H1 (cell line): ENCODE measurements around the gene SRRT. TPM values are rescaled to one million over a fixed set of nuclear protein-coding genes. Genes with fewer than 3 reads are reported as not detected.

Experiments used
- CHD1 ChIP-seq: IDR thresholded peaks from 2 replicates; pipeline ENCODE4 v1.6.1; 2012; ENCODE audit warnings: low read depth, low read length, improper control_type of control experiment
- CREB1 ChIP-seq: IDR thresholded peaks from 2 replicates; pipeline ENCODE4 v1.6.1; 2012; ENCODE audit warnings: inconsistent platforms
- JUN ChIP-seq: IDR thresholded peaks from 2 replicates; pipeline ENCODE4 v1.6.1; 2011; ENCODE audit warnings: low read depth, mild to moderate bottlenecking, improper control_type of control experiment, low read length
- TBP ChIP-seq: IDR thresholded peaks from 2 replicates; pipeline ENCODE4 v1.6.1; 2011; ENCODE audit warnings: low read depth, low read length, improper control_type of control experiment
- ZNF274 ChIP-seq: IDR thresholded peaks from 2 replicates; pipeline ENCODE4 v1.7.0; 2012; ENCODE audit warnings: low read length, borderline replicate concordance; ENCODE audit errors: extremely low read depth
- polyA plus RNA-seq, 7 experiments: library from polyadenylated mRNA; depleted of rRNA in 3 of 7; stranded (reverse) in 5 of 7; unstranded in 2 of 7; fragments of >200 nt in 5 of 7; fragments of 200-250 nt in 2 of 7; gene quantifications; 1 replicate in 5 of 7; 2 replicates in 1 of 7; 4 replicates in 1 of 7; pipeline versions ENCODE4 v1.2.1 to v1.2.3, GENCODE V29; 2011 to 2013; ENCODE audit warnings: missing spikeins in 2 of 7, mixed read lengths in 2 of 7
- total RNA-seq: library from RNA; stranded (reverse); fragmentation: NEBNext Ultra II Directional; extraction: Animal tissue kit (Norgen Biotek cat#: 25700); gene quantifications from 2 replicates; pipeline ENCODE4 v1.2.1, GENCODE V29; 2021
- TF ChIP-seq, protein P1 (sequence below): IDR thresholded peaks from 2 replicates; pipeline ENCODE4 v1.6.1; 2012; ENCODE audit warnings: inconsistent platforms

Gene SRRT
- total and polyA plus RNA-seq, 2 of the 8 experiments (the other 6 are each of a cell fraction or from before 2014, with no cell fraction given): 66.7 to 237 TPM

DNA sequence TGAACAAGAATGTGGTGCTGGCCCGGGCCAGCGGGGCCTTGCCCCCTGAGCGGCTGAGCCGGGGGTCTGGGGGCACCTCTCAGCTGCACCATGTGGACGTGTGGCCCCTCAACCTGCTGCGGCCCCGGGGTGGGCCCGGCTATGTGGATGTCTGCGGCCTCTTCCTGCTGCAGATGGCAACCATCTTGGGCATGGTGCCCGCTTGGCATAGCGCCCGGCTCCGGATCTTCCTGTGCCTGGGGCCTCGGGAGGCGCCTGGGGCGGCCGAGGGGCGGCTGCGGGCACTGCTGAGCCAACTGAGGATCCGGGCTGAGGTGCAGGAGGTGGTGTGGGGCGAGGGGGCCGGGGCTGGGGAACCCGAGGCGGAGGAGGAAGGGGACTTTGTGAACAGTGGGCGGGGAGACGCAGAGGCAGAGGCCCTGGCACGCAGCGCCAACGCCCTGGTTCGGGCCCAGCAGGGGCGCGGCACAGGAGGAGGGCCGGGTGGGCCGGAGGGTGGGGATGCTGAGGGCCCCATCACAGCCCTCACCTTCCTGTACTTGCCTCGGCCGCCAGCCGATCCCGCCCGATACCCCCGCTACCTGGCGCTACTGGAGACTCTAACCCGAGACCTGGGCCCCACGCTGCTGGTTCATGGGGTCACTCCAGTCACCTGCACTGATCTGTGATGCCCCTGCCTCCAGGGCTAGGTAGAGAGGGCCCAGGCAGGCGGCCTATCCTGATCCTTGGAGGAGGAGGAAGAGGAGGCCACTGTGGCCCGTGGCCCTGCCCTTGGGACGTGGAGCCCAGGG lies 8.8 kb upstream of the SRRT start (continued):
- TF ChIP-seq, protein P1, sequence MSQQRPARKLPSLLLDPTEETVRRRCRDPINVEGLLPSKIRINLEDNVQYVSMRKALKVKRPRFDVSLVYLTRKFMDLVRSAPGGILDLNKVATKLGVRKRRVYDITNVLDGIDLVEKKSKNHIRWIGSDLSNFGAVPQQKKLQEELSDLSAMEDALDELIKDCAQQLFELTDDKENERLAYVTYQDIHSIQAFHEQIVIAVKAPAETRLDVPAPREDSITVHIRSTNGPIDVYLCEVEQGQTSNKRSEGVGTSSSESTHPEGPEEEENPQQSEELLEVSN: no peak
- TF ChIP-seq CREB1: no peak
- no peak for TF ChIP-seq ZNF274
- TF ChIP-seq JUN: no peak
- no peak for TF ChIP-seq CHD1
- no peak for TF ChIP-seq TBP
